GM12801 (cell line): Measurements from ENCODE around the gene PALD1.

Experiments used
- CTCF ChIP-seq: IDR thresholded peaks from one replicate; pipeline ENCODE4 v1.5.1; 2011; ENCODE audit warnings: control low read depth; ENCODE audit not compliant: insufficient read length; ENCODE audit errors: extremely low read depth

PALD1 gene

GRCh38 chr10:70535451-70535850 lies 56.9 kb downstream of the PALD1 start:
- TF ChIP-seq CTCF, result no peak

GRCh38 chr10:70536196-70536861 lies 57.8 kb downstream of the PALD1 start:
- no peak for TF ChIP-seq CTCF

- TF ChIP-seq CTCF, result no peak
Observed at GRCh38 chr10:70537398-70538194, 59.0 kb downstream of the PALD1 start.

- TF ChIP-seq CTCF, result no peak
Observed at GRCh38 chr10:70538195-70538520, 59.6 kb downstream of the PALD1 start.

- no peak for TF ChIP-seq CTCF
Observed at GRCh38 chr10:70538731-70539338, 60.3 kb downstream of the PALD1 start.

GRCh38 chr10:70539471-70539870 lies 60.9 kb downstream of the PALD1 start:
- TF ChIP-seq CTCF, result no peak

GRCh38 chr10:70540089-70540788 lies 61.7 kb downstream of the PALD1 start:
- TF ChIP-seq CTCF, result no peak
